GM12878 (cell line): ENCODE data around the gene SHROOM1. TPM values are rescaled to one million over a fixed set of nuclear protein-coding genes. Genes with fewer than 3 reads are reported as not detected.

Experiments used
- ATAC-seq: fragments of 200-7000 bp; cut with Tn5 transposase; 3 replicates; pipeline ENCODE4 v1.9.1; 2020; ENCODE audit warnings: mild to moderate bottlenecking, moderate library complexity
- BruUV-seq: library from RNA; stranded (reverse); fragments of 400-500 nt; replicated peaks from 2 replicates; lab custom pipeline; 2021; lab: Mats Ljungman, UMichigan
- CTCF ChIA-PET: fragments of 300-600 bp; sonication (Branson Sonifier 250); formaldehyde crosslinking; extraction: SDS; loops from one replicate; lab custom pipeline; 2021; ENCODE audit warnings: inconsistent platforms; lab: Yijun Ruan, JAX
- POLR2A ChIA-PET: fragments of 350-600 bp; formaldehyde crosslinking; extraction: SDS; loops from one replicate; lab custom pipeline; 2021; ENCODE audit warnings: inconsistent platforms; lab: Charles Lee
- RAD21 ChIA-PET: fragments of 300-600 bp; sonication (Branson Sonifier 250); formaldehyde crosslinking; loops from one replicate; lab custom pipeline; 2023; ENCODE audit warnings: antibody characterized with exemption; ENCODE audit not compliant: unreplicated experiment; lab: Charles Lee
- SMC1A ChIA-PET: fragments of 300-600 bp; sonication (Branson Sonifier 250); formaldehyde crosslinking; loops from one replicate; lab custom pipeline; 2023; ENCODE audit not compliant: unreplicated experiment, uncharacterized antibody; lab: Charles Lee
- DNase-seq: peaks from one replicate; pipeline ENCODE4 v3.0.0-alpha.2; 2011; ENCODE audit warnings: low read depth, low spot score
- FAIRE-seq: peaks from 3 replicates; lab custom pipeline; 2011; peaks lifted over from hg19 to GRCh38; lab: Jason Lieb, UNC
- H2AFZ ChIP-seq: 2 replicates; pipeline ENCODE4 v1.6.0; 2011; ENCODE audit warnings: low read depth, low read length, control low read depth; ENCODE audit not compliant: control insufficient read depth
- H3K27ac ChIP-seq: 2 replicates; pipeline ENCODE4 v1.5.1; 2011; ENCODE audit warnings: control low read depth; ENCODE audit not compliant: control insufficient read depth, insufficient read depth
- H3K27me3 ChIP-seq, 2 experiments: replicated peaks in 1 of 2; 2 replicates each; pipeline versions ENCODE4 v1.6.0 to v1.6.1; 2011; ENCODE audit warnings: low read length in 1 of 2; ENCODE audit not compliant: control insufficient read depth in 2 of 2, insufficient read depth in 2 of 2
- H3K36me3 ChIP-seq, 2 experiments: 2 replicates each; pipeline ENCODE4 v1.5.1; 2011; ENCODE audit warnings: low read length in 1 of 2; ENCODE audit not compliant: control insufficient read depth in 2 of 2, insufficient read depth in 2 of 2
- H3K4me1 ChIP-seq: 2 replicates; pipeline ENCODE4 v1.6.1; 2011; ENCODE audit warnings: mild to moderate bottlenecking, low read length, moderate library complexity, mixed read lengths; ENCODE audit not compliant: control insufficient read depth, insufficient read depth
- H3K4me2 ChIP-seq: 2 replicates; pipeline ENCODE4 v1.6.0; 2011; ENCODE audit warnings: control low read depth; ENCODE audit not compliant: control insufficient read depth, insufficient read depth
- H3K4me3 ChIP-seq: fragments of 200-600 bp; sonication (generic); 2 replicates; pipeline ENCODE4 v1.5.1; 2016
- H3K79me2 ChIP-seq: 2 replicates; pipeline ENCODE4 v1.6.0; 2011; ENCODE audit warnings: low read length; ENCODE audit not compliant: control insufficient read depth, insufficient read depth
- H3K9ac ChIP-seq: 2 replicates; pipeline ENCODE4 v1.8.0; 2011; ENCODE audit warnings: low read length, control low read depth, mixed read lengths; ENCODE audit not compliant: control insufficient read depth, insufficient read depth
- H3K9me3 ChIP-seq: replicated peaks from 3 replicates; pipeline ENCODE4 v1.5.1; 2011; ENCODE audit warnings: mild to moderate bottlenecking, low read length; ENCODE audit not compliant: control insufficient read depth, insufficient read depth
- H4K20me1 ChIP-seq: 2 replicates; pipeline ENCODE4 v1.6.0; 2011; ENCODE audit not compliant: control insufficient read depth, insufficient read depth
- ATF7 ChIP-seq: fragments of 450-650 bp; IDR thresholded peaks from 2 replicates; pipeline ENCODE4 v1.6.1; 2016; ENCODE audit warnings: low read depth, mild to moderate bottlenecking
- KDM1A ChIP-seq: fragments of 200-600 bp; sonication (generic); IDR thresholded peaks from 2 replicates; pipeline ENCODE4 v1.6.1; 2016; ENCODE audit warnings: borderline replicate concordance
- POLR2AphosphoS5 ChIP-seq: IDR thresholded peaks from 2 replicates; pipeline ENCODE4 v1.6.1; 2011; ENCODE audit warnings: mild to moderate bottlenecking, low read length, inconsistent platforms
- YY1 ChIP-seq: IDR thresholded peaks from 2 replicates; pipeline ENCODE4 v1.6.1; 2011; ENCODE audit warnings: low read depth, mild to moderate bottlenecking, low read length
- WGBS: methylation state at CpG from one replicate; pipeline ENCODE4 v1.1.6; 2016; ENCODE audit warnings: low lambda C conversion rate; ENCODE audit not compliant: insufficient replicate concordance, insufficient coverage; ENCODE audit errors: missing lambda C conversion rate; 5-methylcytosine and 5-hydroxymethylcytosine counted together
- in situ Hi-C: fragments of 300-500 bp; cut with MboI; formaldehyde crosslinking; loops from 9 replicates; pipeline ENCODE4 v1.14.3; 2018; ENCODE audit warnings: mixed read lengths
- intact Hi-C: fragments of 100-400 bp; cut with micrococcal nuclease; formaldehyde crosslinking; loops from one replicate; pipeline ENCODE4 v1.14.2; 2022; ENCODE audit not compliant: unreplicated experiment
- polyA plus RNA-seq, 11 experiments: library from polyadenylated mRNA; depleted of rRNA in 4 of 11; unstranded in 6 of 11; stranded (reverse) in 5 of 11; fragments of >200 nt; fragmentation: Nextera tagmentation in 4 of 11; fragmentation: Illumina TruSeq in 1 of 11; extraction: Ambion mirVana in 4 of 11; extraction: Trizol in 1 of 11; gene quantifications; 1 replicate in 1 of 11; 2 replicates in 10 of 11; pipeline versions ENCODE4 v1.2.1 to v1.2.3, GENCODE V29; 2011 to 2016; ENCODE audit warnings: inconsistent platforms in 2 of 11, missing spikeins in 2 of 11, low read depth in 1 of 11
- total RNA-seq, 4 experiments: library from RNA; depleted of rRNA in 3 of 4; stranded (reverse); fragments of >200 nt in 3 of 4; fragmentation: Illumina TruSeq in 1 of 4; extraction: Trizol in 1 of 4; gene quantifications; 2 replicates each; pipeline versions ENCODE4 v1.2.1 to v1.2.3, GENCODE V29; 2013 to 2021
- TF ChIP-seq, protein P1 (sequence below): fragments of 450-650 bp; IDR thresholded peaks from 2 replicates; pipeline ENCODE4 v1.6.1; 2016; ENCODE audit warnings: mild to moderate bottlenecking
- TF ChIP-seq, protein P2 (sequence below): fragments of 450-650 bp; IDR thresholded peaks from 2 replicates; pipeline ENCODE4 v1.6.1; 2017; ENCODE audit warnings: low read depth, mild to moderate bottlenecking, moderate library complexity

The SHROOM1 gene
- total and polyA plus RNA-seq, 10 of the 15 experiments (the other 5 are each of a cell fraction or from before 2014, with no cell fraction given), result 0.05 to 3.9 (median 1.3) TPM

DNA sequence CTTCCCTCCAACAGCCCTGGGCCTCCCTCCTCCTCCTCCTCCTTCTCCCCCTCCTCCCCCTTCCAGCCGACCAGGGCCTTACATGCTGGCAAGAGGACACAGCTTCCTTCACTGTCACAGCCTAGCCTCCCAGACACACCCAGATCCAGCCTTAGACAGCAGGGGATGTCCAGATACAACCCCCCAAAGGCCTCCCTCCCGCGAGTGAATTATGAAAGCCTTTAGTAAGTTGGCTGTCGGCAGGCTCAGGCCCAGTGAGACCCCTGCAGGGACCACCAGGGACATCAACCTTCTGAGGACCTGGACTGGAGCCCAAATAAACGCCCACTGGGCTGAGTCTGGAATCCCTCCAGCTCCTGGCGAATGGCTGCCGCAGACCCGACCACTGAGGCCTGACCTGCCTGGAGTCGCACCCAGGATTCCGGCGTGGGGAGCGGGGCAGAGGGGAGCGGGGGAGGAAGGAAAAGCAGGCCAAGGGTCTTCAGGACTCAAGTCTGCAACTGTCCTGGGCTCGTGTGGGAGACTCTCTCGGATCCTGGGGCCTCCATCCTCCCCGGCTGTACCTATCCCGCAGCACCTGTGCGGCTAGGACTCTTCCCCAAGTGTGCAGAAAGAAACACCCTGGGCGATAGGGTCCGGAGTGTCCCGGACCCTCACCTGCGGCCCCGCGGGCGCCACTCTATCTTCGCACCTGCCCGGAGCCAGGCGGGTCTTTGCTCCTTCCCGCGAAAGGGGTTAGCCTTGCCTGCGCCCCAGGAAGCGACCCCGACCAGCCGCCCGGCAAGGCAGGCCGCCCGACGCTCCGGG is 54.1 kb downstream of the SHROOM1 start:
- BruUV-seq, result no TSS peak
- TF ChIP-seq, protein P1, sequence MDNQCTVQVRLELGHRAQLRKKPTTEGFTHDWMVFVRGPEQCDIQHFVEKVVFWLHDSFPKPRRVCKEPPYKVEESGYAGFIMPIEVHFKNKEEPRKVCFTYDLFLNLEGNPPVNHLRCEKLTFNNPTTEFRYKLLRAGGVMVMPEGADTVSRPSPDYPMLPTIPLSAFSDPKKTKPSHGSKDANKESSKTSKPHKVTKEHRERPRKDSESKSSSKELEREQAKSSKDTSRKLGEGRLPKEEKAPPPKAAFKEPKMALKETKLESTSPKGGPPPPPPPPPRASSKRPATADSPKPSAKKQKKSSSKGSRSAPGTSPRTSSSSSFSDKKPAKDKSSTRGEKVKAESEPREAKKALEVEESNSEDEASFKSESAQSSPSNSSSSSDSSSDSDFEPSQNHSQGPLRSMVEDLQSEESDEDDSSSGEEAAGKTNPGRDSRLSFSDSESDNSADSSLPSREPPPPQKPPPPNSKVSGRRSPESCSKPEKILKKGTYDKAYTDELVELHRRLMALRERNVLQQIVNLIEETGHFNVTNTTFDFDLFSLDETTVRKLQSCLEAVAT, result peak; percentile 83; the same call in 1 of the 2 replicates
- TF ChIP-seq YY1 (peak; percentile 28; the same call in 1 of the 2 replicates), POLR2AphosphoS5 (peak; percentile 5), KDM1A (no peak), ATF7 (no peak)
- TF ChIP-seq, protein P2, sequence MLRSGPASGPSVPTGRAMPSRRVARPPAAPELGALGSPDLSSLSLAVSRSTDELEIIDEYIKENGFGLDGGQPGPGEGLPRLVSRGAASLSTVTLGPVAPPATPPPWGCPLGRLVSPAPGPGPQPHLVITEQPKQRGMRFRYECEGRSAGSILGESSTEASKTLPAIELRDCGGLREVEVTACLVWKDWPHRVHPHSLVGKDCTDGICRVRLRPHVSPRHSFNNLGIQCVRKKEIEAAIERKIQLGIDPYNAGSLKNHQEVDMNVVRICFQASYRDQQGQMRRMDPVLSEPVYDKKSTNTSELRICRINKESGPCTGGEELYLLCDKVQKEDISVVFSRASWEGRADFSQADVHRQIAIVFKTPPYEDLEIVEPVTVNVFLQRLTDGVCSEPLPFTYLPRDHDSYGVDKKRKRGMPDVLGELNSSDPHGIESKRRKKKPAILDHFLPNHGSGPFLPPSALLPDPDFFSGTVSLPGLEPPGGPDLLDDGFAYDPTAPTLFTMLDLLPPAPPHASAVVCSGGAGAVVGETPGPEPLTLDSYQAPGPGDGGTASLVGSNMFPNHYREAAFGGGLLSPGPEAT, result no peak
- TF ChIP-seq, all 136 proteins: peak for 3
- H3K4me1 ChIP-seq, result peaks cover 7% of the 10 kb centered on the region
- in situ Hi-C loops, result no loop called here
- intact Hi-C loops, result no loop called here
- WGBS, result 19% methylated on average over 31 of the region's 39 CpGs
- ChIA-PET RAD21 (interaction anchor here (0.6 to 2.0 kb wide), 5 partner anchors 43 to 276 kb away, joined by 3 to 10 read pairs (median 4); partner anchors contain the start of gene HSPA4), CTCF (interaction anchor here (0.8 to 3.5 kb wide), 6 partner anchors 22 to 44 kb away, joined by 3 to 15 read pairs (median 4); no protein-coding TSS in a partner anchor), SMC1A (interaction anchor here (1.0 to 7.5 kb wide), 8 partner anchors 9 to 115 kb away, joined by 3 to 88 read pairs (median 3); partner anchors contain the start of gene CCNI2), POLR2A (interaction anchor here (0.5 to 7.2 kb wide), 6 partner anchors 22 to 87 kb away, joined by 3 to 56 read pairs (median 6); partner anchors contain the start of gene CCNI2)
- no peaks in the 10 kb centered on the region for H3K36me3 ChIP-seq
- peak overlapping the region; percentile 90 for H3K4me2 ChIP-seq
- H3K27ac ChIP-seq, result 0 out of 2 replicates have a peak overlapping the region, but pooled peaks have one; percentile 10
- peak overlapping the region; percentile 65 for H3K4me3 ChIP-seq
- DNase-seq, result no peak
- no peak for FAIRE-seq
- H3K27me3 ChIP-seq, result no peaks in the 10 kb centered on the region
- H3K79me2 ChIP-seq, result peaks cover 9% of the 10 kb centered on the region
- no peaks in the 10 kb centered on the region for H4K20me1 ChIP-seq
- H3K9ac ChIP-seq, result peak overlapping the region; percentile 81
- ATAC-seq, result peak; percentile 47
- no peaks in the 10 kb centered on the region for H3K9me3 ChIP-seq
- peak overlapping the region; percentile 97 for H2AFZ ChIP-seq
